ENCODE data around the gene PPP1R9B.

PPP1R9B gene

DNA sequence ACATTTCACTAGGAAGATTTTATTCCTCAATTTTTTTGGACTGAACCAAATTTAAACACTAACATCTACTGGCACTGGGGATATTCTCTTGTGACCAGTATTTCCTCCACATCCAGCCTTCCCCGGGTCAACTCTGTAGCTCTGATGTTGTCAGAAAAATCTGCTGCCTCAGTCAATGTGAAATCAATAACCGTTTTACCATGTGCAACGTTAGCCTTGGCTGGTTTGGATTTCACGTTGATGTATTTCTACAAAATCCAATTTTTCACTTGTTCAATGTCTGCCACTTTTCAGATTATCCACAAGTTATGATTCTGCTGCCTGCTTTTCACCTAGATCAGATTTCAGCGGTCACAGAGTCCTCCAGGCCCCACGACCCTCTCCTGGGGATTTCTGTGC is 22.5 kb upstream of the PPP1R9B start:
- DNase-seq (ENCODE audit: low read depth, low spot score): no peak

DNA sequence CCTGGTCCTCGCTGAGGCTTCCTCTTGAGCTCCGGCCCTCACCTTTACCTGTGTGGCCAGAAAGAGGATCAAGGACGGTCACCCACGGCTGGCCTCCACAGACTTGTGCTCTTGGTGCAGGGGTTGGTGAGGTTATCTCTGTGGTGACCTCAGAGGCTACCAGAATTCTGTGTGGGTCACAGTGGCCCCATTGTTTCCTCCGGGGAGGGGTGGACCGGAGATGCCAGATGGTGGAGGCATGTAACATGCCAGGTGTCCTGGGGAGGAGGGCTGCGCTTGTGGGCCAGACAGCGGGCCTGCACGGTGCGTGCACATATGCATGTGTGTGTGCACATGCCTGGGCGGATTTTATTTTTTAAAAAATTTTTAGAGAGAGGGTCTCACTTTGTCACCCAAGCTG is 21.7 kb upstream of the PPP1R9B start:
- no peak for DNase-seq (ENCODE audit: low read depth, low spot score)

DNA sequence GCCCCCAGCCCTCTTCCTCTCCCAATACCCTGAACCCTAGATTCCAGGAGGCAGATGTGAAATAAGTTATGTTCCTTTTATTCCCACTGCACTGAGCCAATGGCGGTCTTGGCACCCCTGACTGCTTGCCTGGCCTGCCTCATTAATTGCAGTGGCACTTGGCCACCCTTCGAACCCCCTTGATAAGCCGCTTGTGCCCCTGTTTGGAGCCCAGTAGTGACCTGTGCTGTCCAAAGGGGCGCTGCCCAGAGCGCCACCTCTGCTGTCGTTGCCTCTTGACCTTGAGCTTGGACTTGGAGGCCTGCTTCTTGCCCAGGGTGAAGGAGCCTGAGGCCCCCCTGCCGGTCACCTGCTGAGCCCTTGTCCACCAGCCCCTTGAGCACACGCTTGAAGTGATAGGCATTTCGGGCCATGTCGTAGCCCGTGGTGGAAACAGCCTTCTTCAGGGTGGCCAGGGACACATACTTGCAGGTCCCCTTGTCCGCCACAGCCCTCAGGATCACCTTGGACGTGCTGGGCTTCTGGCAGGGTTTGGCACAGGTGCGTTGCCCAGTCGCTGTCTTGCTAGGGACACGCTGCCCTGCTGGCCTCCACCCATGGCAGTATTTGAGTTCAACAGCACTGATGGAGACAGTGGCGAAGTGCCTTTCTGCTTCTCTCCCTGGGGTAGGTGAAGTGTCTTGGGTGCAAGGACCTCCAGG is 21.0 kb upstream of the PPP1R9B start:
- DNase-seq (ENCODE audit: low read depth, low spot score): no peak

DNA sequence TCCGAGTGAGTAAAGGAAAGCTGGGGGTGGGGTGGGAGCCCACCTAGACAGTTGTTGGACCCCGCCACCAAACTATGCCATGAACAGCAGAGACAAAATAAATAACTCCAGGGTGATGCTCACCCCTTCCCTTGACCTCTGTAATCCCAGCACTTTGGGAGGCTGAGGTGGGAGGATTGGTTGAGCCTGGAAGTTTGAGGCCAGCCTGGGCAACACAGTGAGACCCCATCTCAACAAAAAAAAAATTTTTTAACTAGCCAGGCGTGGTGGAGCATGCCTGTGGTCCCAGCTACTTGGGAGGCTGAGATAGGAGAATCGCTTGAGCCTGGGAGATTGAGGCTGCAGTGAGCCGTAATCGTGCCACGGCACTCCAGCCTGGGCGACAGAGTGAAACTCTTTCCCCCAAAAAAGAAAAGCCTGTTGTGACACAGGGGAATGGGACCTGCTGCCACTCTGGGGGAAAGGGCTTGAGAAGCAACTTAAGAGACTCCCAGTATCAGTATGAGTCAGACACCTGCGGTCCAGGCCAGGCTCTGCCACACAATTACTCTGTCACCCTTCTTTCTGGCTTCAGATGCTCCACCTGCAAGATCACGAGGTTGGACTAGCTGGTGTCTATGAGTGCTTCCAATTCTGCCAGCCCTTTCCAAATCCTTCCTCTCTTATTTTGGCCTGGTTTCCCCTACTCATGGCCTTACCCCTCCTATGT is 20.3 kb upstream of the PPP1R9B start:
- no peak for DNase-seq (ENCODE audit: low read depth, low spot score)

GRCh38 chr17:50169881-50170459 is 19.5 kb upstream of the PPP1R9B start:
- no peak for DNase-seq (ENCODE audit: low read depth, low spot score)

DNA sequence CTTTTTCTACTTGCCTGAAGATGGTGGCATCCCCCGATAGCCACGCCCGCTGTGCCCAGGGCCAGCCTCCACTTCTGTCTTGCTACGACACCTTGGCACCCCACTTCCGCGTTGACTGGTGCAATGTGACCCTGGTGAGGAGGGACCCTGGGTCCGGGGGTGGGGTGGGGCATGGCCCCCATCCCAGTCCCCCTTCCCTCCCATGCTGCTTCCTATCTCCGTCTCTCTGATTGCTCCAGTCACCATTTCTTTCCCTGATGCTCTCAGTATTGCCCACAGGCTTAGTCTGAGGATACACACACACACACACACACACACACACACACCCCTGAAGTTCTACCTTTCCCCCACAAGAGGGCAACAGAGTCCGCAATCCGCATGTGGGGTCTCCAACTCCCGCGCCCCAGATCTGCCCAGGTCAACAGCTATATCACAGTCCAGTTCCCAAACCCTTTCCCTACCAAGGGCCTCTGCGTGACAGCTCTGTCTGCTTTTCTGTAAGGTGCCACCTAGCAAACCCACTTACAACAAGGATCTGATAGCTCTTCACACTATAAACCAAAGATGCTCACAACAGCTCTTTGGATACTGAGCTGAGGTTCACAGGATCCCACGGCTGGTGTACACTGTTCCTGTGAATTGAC is 18.8 kb upstream of the PPP1R9B start:
- no peak for DNase-seq (ENCODE audit: low read depth, low spot score)

DNA sequence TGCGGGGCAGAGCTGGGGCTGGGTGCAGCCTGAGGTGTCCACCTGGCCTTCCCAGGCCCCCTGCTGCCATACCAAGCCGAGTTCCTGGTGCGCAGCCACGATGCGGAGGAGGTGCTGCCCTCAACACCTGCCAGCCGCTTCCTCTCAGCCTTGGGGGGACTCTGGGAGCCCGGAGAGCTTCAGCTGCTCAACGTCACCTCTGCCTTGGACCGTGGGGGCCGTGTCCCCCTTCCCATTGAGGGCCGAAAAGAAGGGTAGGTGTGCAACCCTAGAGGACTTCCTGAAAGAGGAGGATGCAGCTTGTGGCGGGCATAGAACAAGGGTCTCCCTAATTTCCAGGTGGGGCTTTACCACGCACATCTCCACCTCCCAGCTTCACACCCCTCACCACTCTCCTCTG is 17.8 kb upstream of the PPP1R9B start:
- DNase-seq (ENCODE audit: low read depth, low spot score): no peak

GRCh38 chr17:50167371-50167770 is 16.9 kb upstream of the PPP1R9B start:
- DNase-seq (ENCODE audit: low read depth, low spot score): no peak

- DNase-seq (ENCODE audit: low read depth, low spot score): no peak
These were observed 16.2 kb upstream of the PPP1R9B start for GRCh38 chr17:50166518-50167181.

GRCh38 chr17:50165867-50166517 is 15.5 kb upstream of the PPP1R9B start, which contains the start of gene SGCA:
Gene SGCA (plus strand): TSS chr17:50166005. CDS start chr17:50166041, 36 bp downstream.
- DNase-seq (ENCODE audit: low read depth, low spot score): no peak

DNA sequence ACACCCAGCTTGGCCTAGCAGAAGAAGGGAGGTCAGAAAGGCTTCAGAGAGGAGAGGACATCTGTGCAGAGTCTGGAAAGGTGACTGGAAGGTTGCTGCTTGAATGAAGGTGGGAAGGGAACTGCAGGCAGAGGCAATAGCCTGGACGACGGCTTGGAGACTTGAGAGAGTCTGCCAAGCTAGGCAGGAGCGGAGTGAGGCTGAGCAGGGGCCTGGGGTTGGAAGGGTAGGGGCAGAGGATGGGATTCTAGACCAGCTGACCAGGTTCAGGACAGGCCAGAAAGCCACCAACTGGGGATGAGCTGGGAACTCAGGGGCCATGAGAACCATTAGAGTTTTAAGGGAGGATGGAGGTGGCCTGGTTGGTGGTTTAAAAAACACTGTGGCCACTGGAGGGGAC is 15.0 kb upstream of the PPP1R9B start:
- no peak for DNase-seq (ENCODE audit: low read depth, low spot score)

DNA sequence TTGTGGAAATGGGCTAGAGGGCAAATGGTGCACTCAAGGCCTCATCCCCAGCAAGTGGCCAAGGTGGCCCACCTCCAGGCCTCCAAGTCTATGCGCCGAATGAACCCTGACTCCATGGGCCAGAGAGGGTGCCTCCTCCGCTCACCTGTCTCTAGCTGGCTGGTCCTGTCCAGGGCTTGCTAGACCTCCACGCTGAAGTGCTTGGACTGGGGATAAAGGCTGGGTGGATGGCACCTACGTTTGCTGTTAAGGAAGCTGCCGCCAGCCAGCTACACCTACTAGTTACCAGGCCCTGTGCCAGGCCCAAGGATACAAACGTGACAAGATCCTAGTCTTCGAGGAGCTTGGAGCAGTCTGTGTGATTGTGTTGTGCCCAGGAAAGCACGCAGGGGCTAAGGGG is 14.6 kb upstream of the PPP1R9B start:
- DNase-seq (ENCODE audit: low read depth, low spot score): no peak

- no peak for DNase-seq (ENCODE audit: low read depth, low spot score)
These were observed 14.2 kb upstream of the PPP1R9B start for GRCh38 chr17:50164697-50164988.

GRCh38 chr17:50163843-50164696 is 13.6 kb upstream of the PPP1R9B start:
- no peak for DNase-seq (ENCODE audit: low read depth, low spot score)

GRCh38 chr17:50162466-50163254 is 12.2 kb upstream of the PPP1R9B start:
- DNase-seq (ENCODE audit: low read depth, low spot score): no peak

DNA sequence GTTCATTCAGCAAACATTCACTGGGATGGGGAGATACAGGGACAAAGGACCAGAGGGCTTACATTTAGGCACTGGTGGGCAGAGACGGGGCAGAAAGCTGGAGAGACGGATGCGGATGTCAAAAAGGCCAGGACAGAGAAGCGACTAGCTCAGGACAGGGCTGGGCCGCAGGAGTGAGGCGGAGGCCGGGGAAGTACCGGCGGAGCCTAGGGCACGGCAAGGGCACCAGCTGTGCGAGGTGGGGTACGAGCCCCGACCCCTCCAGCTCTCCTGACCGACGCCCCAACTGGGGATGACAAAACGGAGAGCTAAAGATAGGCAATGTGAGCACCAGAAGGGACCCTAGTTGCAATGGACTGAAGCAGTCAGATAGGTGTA is 11.4 kb upstream of the PPP1R9B start:
- no peak for DNase-seq (ENCODE audit: low read depth, low spot score)

GRCh38 chr17:50161023-50161910 is 10.8 kb upstream of the PPP1R9B start:
- peak; percentile 90 for DNase-seq (ENCODE audit: low read depth, low spot score)

- DNase-seq (ENCODE audit: low read depth, low spot score): no peak
These were observed 7.4 kb upstream of the PPP1R9B start for GRCh38 chr17:50157891-50158290.

Measured in activated CD4-positive, CD25-positive, alpha-beta regulatory T cell treated with anti-CD3 and anti-CD28 coated beads, Interleukin-2, amount 50 U/mL, for 16 hours (primary cell).